Measurements from ENCODE around the gene SLC9A8.
A peak's percentile ranks its signal among the peaks of the same experiment; 100 is the strongest.

The SLC9A8 gene

DNA sequence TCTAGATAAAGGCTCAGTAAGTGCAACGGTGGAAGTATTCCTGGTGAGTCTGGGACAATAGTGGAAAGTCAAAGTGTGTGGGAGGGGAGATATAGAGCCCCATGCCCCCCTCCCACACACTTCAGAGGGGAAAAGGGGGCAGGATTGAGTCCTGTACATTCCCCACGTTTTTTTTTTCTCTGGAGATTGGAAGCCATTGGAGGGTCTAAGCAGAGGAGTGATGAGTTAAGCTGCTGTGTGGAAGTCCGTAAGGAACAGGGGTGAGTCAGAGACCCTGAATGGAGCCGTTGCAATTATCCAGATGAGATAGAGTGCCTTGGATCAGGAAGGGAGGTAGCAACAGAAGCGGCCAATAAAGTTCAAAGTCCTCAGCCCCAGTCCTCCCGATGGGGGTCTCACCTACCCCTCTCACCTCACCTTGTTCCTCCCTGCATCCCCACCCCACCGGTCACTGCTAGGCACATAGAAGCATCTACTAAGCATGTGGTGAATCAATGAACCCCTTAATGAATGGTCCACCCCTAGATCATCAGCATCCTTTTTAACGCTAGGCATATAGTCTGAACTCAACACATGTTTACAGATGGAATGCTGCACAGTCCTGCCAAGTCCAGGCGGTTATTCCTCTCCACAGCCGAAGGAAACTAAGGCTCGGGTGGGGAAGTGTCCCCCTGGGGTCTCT lies 662 bp upstream of the SLC9A8 start:
- H3K27ac ChIP-seq: peak overlapping the region; percentile 90
- no peak for DNase-seq (ENCODE audit: low read depth, low spot score)

DNA sequence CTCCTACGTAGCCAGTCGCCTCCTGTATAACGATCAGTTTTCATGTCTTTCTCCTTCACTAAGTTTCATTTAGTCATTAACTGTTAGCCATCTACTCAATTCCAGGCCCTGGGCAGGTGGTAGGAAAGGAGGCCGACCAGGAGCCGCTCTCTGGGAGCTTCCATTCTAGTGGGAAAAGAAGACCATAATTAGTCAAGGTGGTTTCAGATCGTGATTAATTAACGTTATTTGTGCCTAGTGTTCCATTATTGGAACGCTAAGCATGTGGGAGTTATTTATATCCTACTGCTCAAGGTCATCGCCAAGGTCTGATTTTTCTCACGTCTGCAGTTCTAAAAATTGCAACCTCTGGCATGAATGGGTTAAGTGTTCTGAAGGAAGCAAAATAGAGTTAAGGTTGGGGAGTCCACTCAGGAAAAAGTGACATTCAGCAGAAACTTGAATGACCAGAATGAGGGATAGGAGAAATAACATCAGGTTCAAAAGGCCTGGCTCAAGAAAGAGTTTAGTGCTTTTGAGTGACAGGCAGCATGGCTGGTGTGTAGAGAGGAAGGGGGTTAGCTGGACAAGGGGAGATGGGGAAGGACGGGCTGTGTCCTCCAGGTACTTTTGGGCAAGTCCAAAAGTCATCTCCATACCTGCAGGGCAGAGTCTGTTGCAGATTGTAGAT lies 812 bp downstream of the SLC9A8 start:
- no peak for DNase-seq (ENCODE audit: low read depth, low spot score)
- peak overlapping the region; percentile 90 for H3K27ac ChIP-seq

GRCh38 chr20:49814057-49814694 lies 1.5 kb downstream of the SLC9A8 start:
- peak overlapping the region; percentile 90 for H3K27ac ChIP-seq
- no peak for DNase-seq (ENCODE audit: low read depth, low spot score)

DNA sequence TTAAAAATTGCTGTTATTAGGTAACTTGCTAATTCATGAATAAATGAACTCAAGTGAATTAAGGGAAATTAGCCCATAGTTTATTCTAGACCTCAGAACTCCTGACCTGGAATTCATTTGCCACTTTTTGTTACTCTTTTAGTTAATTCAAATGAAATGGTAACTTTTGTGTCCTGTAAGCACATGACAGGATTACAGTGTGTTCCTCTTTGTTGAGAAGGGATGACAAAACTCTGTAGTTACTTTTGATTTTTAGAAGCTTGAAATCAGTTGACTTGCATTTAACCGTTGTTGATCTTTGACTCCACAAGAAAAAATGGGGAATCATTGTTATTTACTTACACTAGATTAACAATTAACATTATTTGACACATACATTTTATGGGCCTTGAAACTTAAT lies 6.2 kb downstream of the SLC9A8 start:
- no peak overlapping the region for H3K27ac ChIP-seq
- no peak for DNase-seq (ENCODE audit: low read depth, low spot score)

DNA sequence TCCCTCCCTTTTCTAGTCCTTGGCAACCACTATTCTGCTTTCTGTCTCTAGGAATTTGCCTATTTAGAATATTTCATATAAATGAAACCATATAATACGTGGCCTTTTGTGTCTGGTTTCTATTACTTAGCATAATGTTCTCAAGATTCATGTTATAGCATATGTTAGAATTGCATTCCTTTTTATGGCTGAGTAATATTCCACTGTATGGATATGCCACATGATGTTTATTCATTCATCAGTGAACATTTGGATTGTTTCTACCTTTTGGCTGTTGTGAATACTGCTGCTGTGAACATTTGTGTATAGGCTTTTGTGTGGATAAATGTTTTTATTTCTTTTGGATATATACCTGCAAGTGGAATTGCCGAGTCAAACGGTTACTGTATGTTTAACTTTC lies 7.1 kb downstream of the SLC9A8 start:
- no peak overlapping the region for H3K27ac ChIP-seq
- no peak for DNase-seq (ENCODE audit: low read depth, low spot score)

DNA sequence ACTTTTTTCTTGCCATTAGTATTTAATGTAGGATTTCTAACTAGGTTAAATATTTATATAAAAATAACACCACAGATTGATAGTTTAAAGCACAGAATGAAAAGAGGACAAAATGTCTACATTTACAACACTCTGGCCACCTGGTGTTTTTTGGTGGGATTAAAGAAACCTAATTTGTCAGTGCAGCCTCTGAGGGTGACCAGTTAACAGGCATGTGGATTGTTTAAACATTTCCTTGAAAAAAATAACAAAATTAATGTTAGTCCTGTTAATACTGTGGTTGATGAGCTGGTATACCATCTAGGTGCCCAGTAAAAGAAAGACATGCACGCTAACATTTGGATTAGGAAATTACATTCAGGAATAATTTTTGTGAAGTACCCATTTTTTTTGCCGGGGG lies 8.8 kb downstream of the SLC9A8 start:
- no peak for DNase-seq (ENCODE audit: low read depth, low spot score)
- no peak overlapping the region for H3K27ac ChIP-seq

DNA sequence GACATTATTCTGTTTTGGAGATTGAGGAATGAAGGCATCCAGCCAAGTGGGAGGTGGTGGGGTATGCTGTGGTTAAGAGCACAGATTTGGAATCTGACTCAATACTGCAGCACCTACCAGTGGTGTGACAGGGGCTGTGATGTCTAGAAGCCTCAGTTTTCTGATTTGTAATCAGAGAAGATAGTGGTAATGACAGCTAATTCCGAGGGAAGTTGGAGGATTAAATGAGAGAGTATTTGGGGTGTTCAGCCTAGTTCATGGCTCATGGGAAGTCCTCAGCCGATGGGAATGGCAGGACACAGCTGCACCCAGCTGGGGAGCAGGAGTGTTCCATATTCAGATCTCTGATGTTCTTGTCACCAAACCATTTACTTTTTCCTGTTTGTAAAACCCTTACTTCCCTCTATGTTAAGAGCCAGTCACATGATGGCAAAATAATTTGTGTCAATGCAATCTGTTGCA lies 9.3 kb downstream of the SLC9A8 start:
- DNase-seq (ENCODE audit: low read depth, low spot score): no peak
- H3K27ac ChIP-seq: no peak overlapping the region

GRCh38 chr20:49823152-49823847 lies 10.7 kb downstream of the SLC9A8 start:
- DNase-seq (ENCODE audit: low read depth, low spot score): no peak
- no peak overlapping the region for H3K27ac ChIP-seq

DNA sequence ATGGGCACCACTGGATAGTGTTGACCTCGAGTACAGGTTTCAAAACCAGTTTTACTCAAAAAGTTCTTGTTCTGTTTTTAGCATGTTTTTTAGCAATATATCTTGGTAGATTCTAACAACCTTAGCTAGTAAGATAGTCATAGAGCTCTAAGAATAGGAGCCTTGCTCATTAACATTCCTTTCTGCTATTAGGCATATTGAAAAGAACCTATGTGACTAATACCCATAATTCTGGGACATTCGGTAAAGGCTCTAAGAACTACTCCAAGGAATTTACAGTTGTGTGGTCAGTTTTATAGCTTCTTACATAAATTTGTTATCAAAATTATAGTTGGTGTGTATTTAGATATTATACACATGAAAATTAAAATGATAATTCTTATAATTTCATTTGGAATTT lies 11.6 kb downstream of the SLC9A8 start:
- no peak overlapping the region for H3K27ac ChIP-seq
- no peak for DNase-seq (ENCODE audit: low read depth, low spot score)

GRCh38 chr20:49825521-49826033 lies 12.9 kb downstream of the SLC9A8 start:
- no peak overlapping the region for H3K27ac ChIP-seq
- DNase-seq (ENCODE audit: low read depth, low spot score): no peak

- no peak for DNase-seq (ENCODE audit: low read depth, low spot score)
These were observed 18.6 kb downstream of the SLC9A8 start for GRCh38 chr20:49831022-49831769.

GRCh38 chr20:49831770-49832631 lies 19.4 kb downstream of the SLC9A8 start:
- H3K27ac ChIP-seq: peak overlapping the region; percentile 39
- no peak for DNase-seq (ENCODE audit: low read depth, low spot score)

More at GRCh38 chr20:49831022-49831769, 18.6 kb downstream of the SLC9A8 start:
- H3K27ac ChIP-seq: no peak overlapping the region

DNA sequence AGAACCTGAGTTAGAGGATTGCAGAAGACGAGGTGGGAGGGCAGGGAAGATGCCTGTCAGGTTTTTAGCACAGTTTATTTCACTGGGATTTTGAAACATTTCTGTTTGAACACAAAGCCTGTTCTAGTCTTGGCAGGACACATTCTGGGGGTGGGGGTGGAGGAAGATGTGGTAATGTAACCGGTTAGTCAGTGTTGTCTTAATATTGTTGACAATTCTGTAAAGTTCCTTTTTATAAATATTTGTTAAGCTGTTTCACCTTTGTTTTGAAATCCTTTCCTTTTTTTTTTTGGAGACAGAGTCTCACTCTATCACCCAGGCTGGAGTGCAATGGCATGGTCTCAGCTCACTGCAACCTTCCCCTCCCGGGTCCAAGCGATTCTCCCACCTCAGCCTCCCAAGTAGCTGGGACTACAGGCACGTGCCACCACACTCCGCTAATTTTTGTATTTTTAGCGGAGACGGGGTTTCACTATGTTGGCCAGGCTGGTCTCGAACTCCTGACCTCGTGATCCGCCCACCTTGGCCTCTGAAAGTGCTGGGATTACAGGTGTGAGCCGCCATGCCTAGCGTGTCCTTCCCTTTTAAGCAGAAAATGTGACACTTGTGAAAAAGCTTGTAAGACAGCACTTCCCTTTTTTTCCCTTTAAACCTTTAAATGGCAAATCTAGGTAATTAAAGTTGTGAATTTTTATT lies 20.2 kb downstream of the SLC9A8 start:
- no peak for DNase-seq (ENCODE audit: low read depth, low spot score)
- H3K27ac ChIP-seq: peak overlapping the region; percentile 39

DNA sequence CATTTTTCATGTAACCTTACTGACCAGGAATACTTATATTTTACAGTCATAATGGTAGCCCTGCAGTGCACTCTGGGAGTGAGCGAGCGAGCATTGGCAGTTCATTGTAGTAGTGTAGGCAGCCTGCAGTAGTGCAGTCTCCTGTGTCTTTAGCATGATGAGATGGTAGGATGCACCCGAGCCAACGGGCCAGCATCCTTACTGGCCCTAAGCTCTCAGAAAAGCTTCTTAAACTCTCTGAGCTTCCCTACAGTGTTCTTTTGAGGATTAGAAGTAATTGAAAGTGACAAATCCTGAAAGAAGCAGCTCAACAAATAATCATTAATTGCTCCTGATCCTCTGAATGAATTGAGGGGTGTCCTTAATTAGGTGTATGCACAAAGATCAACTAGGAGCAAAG lies 20.9 kb downstream of the SLC9A8 start:
- no peak for DNase-seq (ENCODE audit: low read depth, low spot score)
- no peak overlapping the region for H3K27ac ChIP-seq

DNA sequence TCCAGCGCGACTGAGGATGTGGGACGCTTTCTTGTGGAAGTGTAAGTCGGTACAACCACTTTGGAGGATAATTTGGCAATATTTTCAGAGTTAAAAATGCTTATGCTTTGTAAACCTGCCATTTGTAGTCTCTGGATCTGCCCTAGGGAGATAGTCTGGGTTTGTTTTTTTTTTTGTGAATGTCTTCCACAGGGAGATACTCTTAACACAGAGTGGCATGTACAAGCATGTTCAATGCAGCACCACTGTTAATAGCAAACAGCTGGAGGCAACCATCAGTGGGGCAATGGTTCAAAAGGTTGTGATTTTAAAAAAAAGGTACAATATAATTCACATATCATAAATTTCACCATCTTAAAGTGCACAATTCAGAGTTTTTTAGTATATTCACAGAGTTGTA lies 22.4 kb downstream of the SLC9A8 start:
- no peak for DNase-seq (ENCODE audit: low read depth, low spot score)
- peak overlapping the region; percentile 51 for H3K27ac ChIP-seq

DNA sequence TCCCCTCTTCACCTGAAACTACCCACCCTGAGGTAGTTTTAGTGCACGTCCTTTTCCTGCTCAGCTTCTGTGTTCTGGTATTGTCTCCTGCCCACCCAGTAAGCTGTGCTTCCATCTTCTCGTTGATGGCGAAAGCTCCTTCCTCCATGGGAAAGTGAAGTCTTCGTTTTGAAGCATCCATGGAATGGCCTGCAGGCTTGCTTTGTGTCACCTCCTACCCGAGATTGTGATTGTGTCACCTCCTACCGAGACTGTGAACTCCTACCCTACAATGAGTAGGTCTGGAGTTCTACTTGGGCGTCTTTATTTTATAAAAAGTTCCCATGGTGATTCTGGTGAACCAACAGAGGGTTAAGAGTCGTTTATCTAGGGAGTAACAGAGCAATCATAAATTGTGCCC lies 25.9 kb downstream of the SLC9A8 start:
- no peak overlapping the region for H3K27ac ChIP-seq
- DNase-seq (ENCODE audit: low read depth, low spot score): no peak

GRCh38 chr20:49843139-49843538 lies 30.5 kb downstream of the SLC9A8 start:
- DNase-seq (ENCODE audit: low read depth, low spot score): no peak
- no peak overlapping the region for H3K27ac ChIP-seq

DNA sequence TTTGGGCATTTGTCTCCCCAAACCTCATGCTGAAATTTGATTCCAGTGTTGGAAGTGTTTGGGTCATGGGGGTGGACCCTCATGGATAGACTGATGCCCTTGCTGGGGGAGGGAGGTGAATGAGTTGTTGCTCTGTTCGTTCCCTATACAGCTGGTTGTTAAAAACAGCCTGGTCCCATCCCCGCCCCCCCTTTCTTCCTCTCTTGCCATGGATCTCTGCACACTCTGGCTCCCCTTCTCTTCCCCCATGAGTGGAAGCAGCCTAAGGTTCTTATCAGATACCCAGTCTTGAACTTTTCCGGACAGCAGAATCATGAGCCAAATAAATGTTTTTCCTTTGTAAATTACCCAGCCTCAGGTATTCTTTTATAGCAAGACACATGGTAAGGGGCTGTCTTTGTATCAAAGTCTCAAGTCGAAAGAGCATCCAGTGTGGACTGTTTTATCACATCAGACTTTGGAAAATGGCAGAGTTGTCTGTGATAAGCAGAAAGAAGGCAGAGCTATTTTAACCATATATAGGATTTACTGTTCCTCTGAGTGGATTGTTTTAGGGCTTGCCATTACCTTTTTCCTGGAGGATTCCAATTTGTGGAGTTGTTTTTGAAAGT lies 31.2 kb downstream of the SLC9A8 start:
- no peak overlapping the region for H3K27ac ChIP-seq
- no peak for DNase-seq (ENCODE audit: low read depth, low spot score)
